Cerebellar nuclear complex (tissue), 1 donor: Measurements from ENCODE around the gene XPC.

Source experiments
- DNase-seq, 2 experiments: peaks; one replicate each; lab custom pipeline; 2025; lab: John Stamatoyannopoulos, UW

The XPC gene

GRCh38 chr3:14170531-14171159, 7.8 kb downstream of the XPC start:
- DNase-seq, result no peak

GRCh38 chr3:14169871-14170270, 8.5 kb downstream of the XPC start:
- no peak for DNase-seq

- no peak for DNase-seq
Observed at GRCh38 chr3:14169435-14169834, 9.0 kb downstream of the XPC start.

- DNase-seq, result no peak
Observed at GRCh38 chr3:14166877-14167603, 11.4 kb downstream of the XPC start.

- DNase-seq, result no peak
Observed at GRCh38 chr3:14162178-14162577, 16.2 kb downstream of the XPC start.

GRCh38 chr3:14161282-14161681, 17.1 kb downstream of the XPC start:
- no peak for DNase-seq

GRCh38 chr3:14159426-14159825, 19.0 kb downstream of the XPC start:
- no peak for DNase-seq

- DNase-seq, result no peak
Observed at GRCh38 chr3:14158370-14158769, 20.0 kb downstream of the XPC start.

GRCh38 chr3:14157951-14158350, 20.4 kb downstream of the XPC start:
- no peak for DNase-seq

GRCh38 chr3:14156843-14157561, 21.4 kb downstream of the XPC start:
- no peak for DNase-seq

GRCh38 chr3:14156201-14156600, 22.2 kb downstream of the XPC start:
- no peak for DNase-seq

GRCh38 chr3:14154895-14155440, 23.4 kb downstream of the XPC start:
- DNase-seq, result no peak

GRCh38 chr3:14154276-14154675, 24.1 kb downstream of the XPC start:
- no peak for DNase-seq

- no peak for DNase-seq
Observed at GRCh38 chr3:14153663-14154062, 24.7 kb downstream of the XPC start.

- no peak for DNase-seq
Observed at GRCh38 chr3:14152963-14153355, 25.4 kb downstream of the XPC start.

- DNase-seq, result no peak
Observed at GRCh38 chr3:14152233-14152962, 26.0 kb downstream of the XPC start.

GRCh38 chr3:14151471-14152083, 26.8 kb downstream of the XPC start:
- no peak for DNase-seq

GRCh38 chr3:14150491-14151230, 27.7 kb downstream of the XPC start:
- DNase-seq, result no peak

- no peak for DNase-seq
Observed at GRCh38 chr3:14150078-14150477, 28.3 kb downstream of the XPC start.

GRCh38 chr3:14148041-14148985, 30.1 kb downstream of the XPC start:
- no peak for DNase-seq
